ENCODE measurements around the gene HAO2. TPM values are rescaled to one million over a fixed set of nuclear protein-coding genes. Genes with fewer than 3 reads are reported as not detected.

The HAO2 gene
- total and polyA plus RNA-seq, 2 donors (not counting 3 experiments of a cell fraction or from before 2014, with no cell fraction given) = not detected

DNA sequence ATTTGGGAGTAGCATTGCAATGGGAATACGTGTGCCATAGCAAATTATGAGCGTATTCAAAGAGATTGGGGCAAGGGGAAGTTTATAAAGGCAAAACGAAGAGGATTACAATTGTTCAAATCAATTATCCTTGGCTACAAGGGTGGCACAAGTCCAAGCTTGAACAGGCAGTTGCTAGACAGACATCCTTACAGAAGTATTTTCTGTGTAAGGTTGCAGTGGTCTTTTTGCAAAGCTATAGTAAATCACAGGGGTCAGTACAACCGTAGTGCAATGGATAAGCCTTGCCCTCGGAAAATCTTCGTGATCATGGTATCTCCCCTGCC is 37.4 kb upstream of the HAO2 start:
- H3K4me1 ChIP-seq (ENCODE audit: control insufficient read depth, extremely low read depth, insufficient read depth, low read length) = peaks cover 2% of the 10 kb centered on the region
- no peak overlapping the region for H2AFZ ChIP-seq (ENCODE audit: low read depth, low read length)
- dilution Hi-C loops (cut with MboI; ENCODE audit: extremely low pct_ligation_motif_present, low sequenced_read_pairs) (no loop called here), intact Hi-C loops (cut with micrococcal nuclease) (no loop called here)
- no peaks in the 10 kb centered on the region for H4K20me1 ChIP-seq (replicated peaks; ENCODE audit: control insufficient read depth, extremely low read depth, insufficient read depth, low read length)
- BruUV-seq (replicated peaks) = no TSS peak
- no peak overlapping the region for H3K9ac ChIP-seq (replicated peaks; ENCODE audit: extremely low read depth, insufficient read depth, low read length)
- ChIA-PET CTCF (no interaction called here), POLR2A (no interaction called here)
- DNase-seq (ENCODE audit: low read depth, low spot score) (no peak), FAIRE-seq (no peak)
- no peak overlapping the region for H3K4me2 ChIP-seq (ENCODE audit: insufficient read depth, low read length)
- H3K27ac ChIP-seq (ENCODE audit: insufficient read depth, low read depth, low read length) = no peak overlapping the region
- no peaks in the 10 kb centered on the region for H3K9me3 ChIP-seq (replicated peaks; ENCODE audit: control insufficient read depth, insufficient read depth, low read length)
- H3K79me2 ChIP-seq (ENCODE audit: control insufficient read depth, insufficient read depth, low read length) = no peaks in the 10 kb centered on the region
- H3K36me3 ChIP-seq (ENCODE audit: control insufficient read depth in 2 of 2, extremely low read depth in 1 of 2, insufficient read depth in 2 of 2, low read length in 2 of 2) = no peaks in the 10 kb centered on the region
- no peaks in the 10 kb centered on the region for H3K9me1 ChIP-seq (replicated peaks; ENCODE audit: control insufficient read depth, extremely low read depth, insufficient read depth, low read length)
- no peak overlapping the region for H3K4me3 ChIP-seq (replicated peaks in 1 of 3; ENCODE audit: insufficient read depth in 1 of 3, low read depth in 1 of 3, low read length in 3 of 3)
- peaks cover 0 to 3% of the 10 kb centered on the region in 2 experiments for H3K27me3 ChIP-seq (ENCODE audit: control insufficient read depth in 2 of 2, insufficient read depth in 2 of 2, low read length in 2 of 2)
- TF ChIP-seq POLR2A (IDR thresholded peaks at IDR 0.05; ENCODE audit: low read depth, low read length) = no peak
- TF ChIP-seq POLR2AphosphoS5 (IDR thresholded peaks at IDR 0.05; ENCODE audit: insufficient read depth, low read depth, low read length) = no peak
- TF ChIP-seq MAX (IDR thresholded peaks at IDR 0.05; ENCODE audit: insufficient read depth, insufficient read length) = no peak
- TF ChIP-seq, protein P1, sequence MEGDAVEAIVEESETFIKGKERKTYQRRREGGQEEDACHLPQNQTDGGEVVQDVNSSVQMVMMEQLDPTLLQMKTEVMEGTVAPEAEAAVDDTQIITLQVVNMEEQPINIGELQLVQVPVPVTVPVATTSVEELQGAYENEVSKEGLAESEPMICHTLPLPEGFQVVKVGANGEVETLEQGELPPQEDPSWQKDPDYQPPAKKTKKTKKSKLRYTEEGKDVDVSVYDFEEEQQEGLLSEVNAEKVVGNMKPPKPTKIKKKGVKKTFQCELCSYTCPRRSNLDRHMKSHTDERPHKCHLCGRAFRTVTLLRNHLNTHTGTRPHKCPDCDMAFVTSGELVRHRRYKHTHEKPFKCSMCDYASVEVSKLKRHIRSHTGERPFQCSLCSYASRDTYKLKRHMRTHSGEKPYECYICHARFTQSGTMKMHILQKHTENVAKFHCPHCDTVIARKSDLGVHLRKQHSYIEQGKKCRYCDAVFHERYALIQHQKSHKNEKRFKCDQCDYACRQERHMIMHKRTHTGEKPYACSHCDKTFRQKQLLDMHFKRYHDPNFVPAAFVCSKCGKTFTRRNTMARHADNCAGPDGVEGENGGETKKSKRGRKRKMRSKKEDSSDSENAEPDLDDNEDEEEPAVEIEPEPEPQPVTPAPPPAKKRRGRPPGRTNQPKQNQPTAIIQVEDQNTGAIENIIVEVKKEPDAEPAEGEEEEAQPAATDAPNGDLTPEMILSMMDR (IDR thresholded peaks at IDR 0.05; ENCODE audit: extremely low read depth in 1 of 2, insufficient read depth in 1 of 2, low read depth in 1 of 2, low read length in 2 of 2) = no peak
- TF ChIP-seq JUN (IDR thresholded peaks at IDR 0.05; ENCODE audit: borderline replicate concordance, insufficient read depth, insufficient read length, low read depth) = no peak
- TF ChIP-seq EZH2 (IDR thresholded peaks at IDR 0.05; ENCODE audit: borderline replicate concordance, low read depth, low read length, severe bottlenecking) = no peak
- no peak for TF ChIP-seq FOS (IDR thresholded peaks at IDR 0.05; ENCODE audit: borderline replicate concordance, insufficient read depth, low read length)
- no peak for TF ChIP-seq MYC (IDR thresholded peaks at IDR 0.05; ENCODE audit: low read depth, low read length)
- no peak for TF ChIP-seq GATA2 (IDR thresholded peaks at IDR 0.05; ENCODE audit: insufficient read depth, insufficient read length, low read depth, low read length)

Data from endothelial cell of umbilical vein (primary cell).